ENCODE results near the gene TTC34. TPM values are rescaled to one million over a fixed set of nuclear protein-coding genes. Genes with fewer than 3 reads are reported as not detected.
A peak's percentile ranks its signal among the peaks of the same experiment; 100 is the strongest.
"Not testable (repeated sequence)": the region's sequence is repeated elsewhere in the genome, so short reads cannot be mapped to it uniquely, and the experiment has no call there.

Gene TTC34
- total RNA-seq, 1 donor, result 0.36 TPM

GRCh38 chr1:2754597-2754996 is 46.9 kb downstream of the TTC34 start:
- not testable (repeated sequence) for H3K9me3 ChIP-seq (ENCODE audit: low read depth, low read length); H3K27ac ChIP-seq (ENCODE audit: low read depth, low read length); DNase-seq (ENCODE audit: insufficient read length, low spot score, missing footprints); H3K4me1 ChIP-seq (ENCODE audit: insufficient read depth, low read length); H3K4me2 ChIP-seq (ENCODE audit: insufficient read depth, low read length); H4K20me1 ChIP-seq (ENCODE audit: insufficient read depth, low read length); H2AFZ ChIP-seq (ENCODE audit: low read length); H3K79me2 ChIP-seq (ENCODE audit: insufficient read depth, low read length); H3K36me3 ChIP-seq (ENCODE audit: insufficient read depth, low read length); H3K27me3 ChIP-seq (ENCODE audit: insufficient read depth, low read length); H3K4me3 ChIP-seq (ENCODE audit: insufficient read depth, low read length)

- not testable (repeated sequence) for H3K4me2 ChIP-seq (ENCODE audit: insufficient read depth, low read length); H3K27ac ChIP-seq (ENCODE audit: low read depth, low read length); H3K9me3 ChIP-seq (ENCODE audit: low read depth, low read length); H2AFZ ChIP-seq (ENCODE audit: low read length); H3K4me3 ChIP-seq (ENCODE audit: insufficient read depth, low read length); H3K79me2 ChIP-seq (ENCODE audit: insufficient read depth, low read length); H4K20me1 ChIP-seq (ENCODE audit: insufficient read depth, low read length); H3K27me3 ChIP-seq (ENCODE audit: insufficient read depth, low read length); H3K36me3 ChIP-seq (ENCODE audit: insufficient read depth, low read length); H3K4me1 ChIP-seq (ENCODE audit: insufficient read depth, low read length)
- DNase-seq (ENCODE audit: insufficient read length, low spot score, missing footprints), result peak; percentile 82
Measured at GRCh38 chr1:2752503-2752902, 49.0 kb downstream of the TTC34 start.

GRCh38 chr1:2751866-2752265 is 49.6 kb downstream of the TTC34 start:
- not testable (repeated sequence) for H3K4me1 ChIP-seq (ENCODE audit: insufficient read depth, low read length); H2AFZ ChIP-seq (ENCODE audit: low read length); H3K27me3 ChIP-seq (ENCODE audit: insufficient read depth, low read length); H4K20me1 ChIP-seq (ENCODE audit: insufficient read depth, low read length); H3K9me3 ChIP-seq (ENCODE audit: low read depth, low read length); H3K79me2 ChIP-seq (ENCODE audit: insufficient read depth, low read length); H3K36me3 ChIP-seq (ENCODE audit: insufficient read depth, low read length); H3K27ac ChIP-seq (ENCODE audit: low read depth, low read length); H3K4me3 ChIP-seq (ENCODE audit: insufficient read depth, low read length); H3K4me2 ChIP-seq (ENCODE audit: insufficient read depth, low read length)
- peak; percentile 13 for DNase-seq (ENCODE audit: insufficient read length, low spot score, missing footprints)

- not testable (repeated sequence) for H3K9me3 ChIP-seq (ENCODE audit: low read depth, low read length); H3K27me3 ChIP-seq (ENCODE audit: insufficient read depth, low read length); H3K79me2 ChIP-seq (ENCODE audit: insufficient read depth, low read length); H3K4me3 ChIP-seq (ENCODE audit: insufficient read depth, low read length); H2AFZ ChIP-seq (ENCODE audit: low read length); H3K27ac ChIP-seq (ENCODE audit: low read depth, low read length); H4K20me1 ChIP-seq (ENCODE audit: insufficient read depth, low read length); H3K4me1 ChIP-seq (ENCODE audit: insufficient read depth, low read length); H3K36me3 ChIP-seq (ENCODE audit: insufficient read depth, low read length); H3K4me2 ChIP-seq (ENCODE audit: insufficient read depth, low read length)
- peak; percentile 25 for DNase-seq (ENCODE audit: insufficient read length, low spot score, missing footprints)
Measured at GRCh38 chr1:2750766-2751730, 50.4 kb downstream of the TTC34 start.

- not testable (repeated sequence) for H4K20me1 ChIP-seq (ENCODE audit: insufficient read depth, low read length); H3K4me2 ChIP-seq (ENCODE audit: insufficient read depth, low read length); H3K27me3 ChIP-seq (ENCODE audit: insufficient read depth, low read length); H3K36me3 ChIP-seq (ENCODE audit: insufficient read depth, low read length); H3K79me2 ChIP-seq (ENCODE audit: insufficient read depth, low read length); H3K4me1 ChIP-seq (ENCODE audit: insufficient read depth, low read length); H2AFZ ChIP-seq (ENCODE audit: low read length); H3K9me3 ChIP-seq (ENCODE audit: low read depth, low read length); DNase-seq (ENCODE audit: insufficient read length, low spot score, missing footprints); H3K27ac ChIP-seq (ENCODE audit: low read depth, low read length); H3K4me3 ChIP-seq (ENCODE audit: insufficient read depth, low read length)
Measured at GRCh38 chr1:2750041-2750680, 51.3 kb downstream of the TTC34 start.

- H3K27ac ChIP-seq (ENCODE audit: low read depth, low read length); H3K9me3 ChIP-seq (ENCODE audit: low read depth, low read length); H3K36me3 ChIP-seq (ENCODE audit: insufficient read depth, low read length): not testable (repeated sequence)
Measured at GRCh38 chr1:2748626-2749025, 52.9 kb downstream of the TTC34 start.

GRCh38 chr1:2694796-2695195 is 106.7 kb downstream of the TTC34 start:
- not testable (repeated sequence) for H3K27ac ChIP-seq (ENCODE audit: low read depth, low read length); H2AFZ ChIP-seq (ENCODE audit: low read length); H3K4me3 ChIP-seq (ENCODE audit: insufficient read depth, low read length); H3K4me1 ChIP-seq (ENCODE audit: insufficient read depth, low read length); H3K9me3 ChIP-seq (ENCODE audit: low read depth, low read length); H3K27me3 ChIP-seq (ENCODE audit: insufficient read depth, low read length); H3K79me2 ChIP-seq (ENCODE audit: insufficient read depth, low read length); DNase-seq (ENCODE audit: insufficient read length, low spot score, missing footprints); H3K36me3 ChIP-seq (ENCODE audit: insufficient read depth, low read length); H3K4me2 ChIP-seq (ENCODE audit: insufficient read depth, low read length); H4K20me1 ChIP-seq (ENCODE audit: insufficient read depth, low read length)

More at GRCh38 chr1:2748626-2749025, 52.9 kb downstream of the TTC34 start:
- not testable (repeated sequence) for H3K4me1 ChIP-seq (ENCODE audit: insufficient read depth, low read length); H3K79me2 ChIP-seq (ENCODE audit: insufficient read depth, low read length); H4K20me1 ChIP-seq (ENCODE audit: insufficient read depth, low read length); H3K4me2 ChIP-seq (ENCODE audit: insufficient read depth, low read length); H2AFZ ChIP-seq (ENCODE audit: low read length); DNase-seq (ENCODE audit: insufficient read length, low spot score, missing footprints); H3K4me3 ChIP-seq (ENCODE audit: insufficient read depth, low read length); H3K27me3 ChIP-seq (ENCODE audit: insufficient read depth, low read length)

GRCh38 chr1:2690180-2690579 is 111.3 kb downstream of the TTC34 start:
- H4K20me1 ChIP-seq (ENCODE audit: insufficient read depth, low read length); H3K36me3 ChIP-seq (ENCODE audit: insufficient read depth, low read length); H3K4me2 ChIP-seq (ENCODE audit: insufficient read depth, low read length); DNase-seq (ENCODE audit: insufficient read length, low spot score, missing footprints); H3K4me1 ChIP-seq (ENCODE audit: insufficient read depth, low read length); H3K9me3 ChIP-seq (ENCODE audit: low read depth, low read length); H3K27me3 ChIP-seq (ENCODE audit: insufficient read depth, low read length); H3K4me3 ChIP-seq (ENCODE audit: insufficient read depth, low read length); H3K79me2 ChIP-seq (ENCODE audit: insufficient read depth, low read length); H2AFZ ChIP-seq (ENCODE audit: low read length); H3K27ac ChIP-seq (ENCODE audit: low read depth, low read length): not testable (repeated sequence)

GRCh38 chr1:2688336-2688665 is 113.2 kb downstream of the TTC34 start:
- not testable (repeated sequence) for H3K4me3 ChIP-seq (ENCODE audit: insufficient read depth, low read length); DNase-seq (ENCODE audit: insufficient read length, low spot score, missing footprints)

More at GRCh38 chr1:2688336-2688665, 113.2 kb downstream of the TTC34 start:
- not testable (repeated sequence) for H3K9me3 ChIP-seq (ENCODE audit: low read depth, low read length); H3K27ac ChIP-seq (ENCODE audit: low read depth, low read length); H4K20me1 ChIP-seq (ENCODE audit: insufficient read depth, low read length); H3K36me3 ChIP-seq (ENCODE audit: insufficient read depth, low read length); H3K4me1 ChIP-seq (ENCODE audit: insufficient read depth, low read length); H2AFZ ChIP-seq (ENCODE audit: low read length); H3K27me3 ChIP-seq (ENCODE audit: insufficient read depth, low read length); H3K4me2 ChIP-seq (ENCODE audit: insufficient read depth, low read length); H3K79me2 ChIP-seq (ENCODE audit: insufficient read depth, low read length)

All from osteoblast (primary cell).